ENCODE data around the gene ZBTB3. TPM values are rescaled to one million over a fixed set of nuclear protein-coding genes. Genes with fewer than 3 reads are reported as not detected.

The ZBTB3 gene
- total and polyA plus RNA-seq, 9 of the 15 experiments (the other 6 are each of a cell fraction or from before 2014, with no cell fraction given), result 1.9 to 10.0 (median 4.9) TPM

DNA sequence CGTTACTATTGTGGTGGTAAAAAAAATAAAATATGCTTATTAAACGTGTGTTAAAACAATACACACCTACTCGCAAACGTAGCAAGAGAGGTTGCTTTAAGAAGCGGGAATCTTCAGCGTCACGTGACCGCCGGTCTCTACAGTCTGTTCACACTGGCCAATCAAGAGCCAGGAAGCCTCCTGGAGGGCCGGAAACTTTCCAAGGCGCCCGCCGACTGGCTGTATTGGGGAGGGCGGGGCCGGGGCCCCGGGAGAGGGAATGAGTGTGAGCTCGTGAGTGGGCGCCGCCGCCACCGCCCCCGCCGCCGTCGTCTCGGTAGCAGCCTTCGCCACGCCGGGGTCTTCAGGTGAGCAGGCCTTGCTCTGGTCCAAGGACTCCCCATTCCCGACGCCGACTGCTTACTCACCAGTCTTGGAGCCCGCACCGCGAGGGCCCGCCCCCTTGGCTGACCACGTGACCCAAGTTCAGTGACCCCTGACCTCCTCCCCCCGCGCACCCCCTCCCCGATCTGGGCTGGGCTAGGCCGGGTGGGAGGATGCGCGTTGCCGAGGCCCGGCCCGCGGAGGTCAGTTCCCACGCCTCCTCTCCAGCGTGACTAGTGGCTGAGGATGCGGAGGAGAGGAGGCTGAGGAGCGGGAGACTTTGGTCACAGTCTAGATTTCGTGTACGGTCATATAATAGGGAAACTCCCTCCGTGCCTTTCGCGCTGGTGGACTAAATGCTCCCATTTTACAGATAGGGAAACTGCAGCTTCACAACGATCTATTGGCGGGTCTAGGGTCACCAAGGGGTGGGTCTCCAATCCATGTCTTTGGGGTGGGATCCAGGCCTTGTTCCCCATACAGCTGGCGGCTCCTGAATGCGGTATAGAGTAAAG lies 17.4 kb upstream of the ZBTB3 start, which contains the start of gene TAF6L (continued):
- TF ChIP-seq GTF2F1 (IDR thresholded peaks at IDR 0.05; ENCODE audit: low read depth, low read length) (no peak), SETDB1 (IDR thresholded peaks at IDR 0.05; ENCODE audit: low read length) (no peak), TBP (optimal IDR thresholded peaks at IDR 0.05; ENCODE audit: low read depth, low read length) (peak; percentile 43), HDAC1 (IDR thresholded peaks at IDR 0.05) (peak in 1 of 2 experiments; percentile 91; a peak in 2 of 4 replicates), ZBED1 (IDR thresholded peaks at IDR 0.05) (no peak), CEBPZ (IDR thresholded peaks at IDR 0.05; ENCODE audit: borderline replicate concordance, low read depth, low read length) (no peak), MEIS2 (IDR thresholded peaks at IDR 0.05; ENCODE audit: partially characterized antibody) (no peak), CTCFL (IDR thresholded peaks at IDR 0.05; ENCODE audit: borderline replicate concordance, insufficient read depth, low read depth, low read length, poor library complexity, severe bottlenecking) (no peak), CBX1 (IDR thresholded peaks at IDR 0.05; ENCODE audit: low read depth) (no peak), EP400 (IDR thresholded peaks at IDR 0.05) (peak; percentile 91), NCOA1 (IDR thresholded peaks at IDR 0.05; ENCODE audit: low read depth) (no peak), POLR2AphosphoS2 (IDR thresholded peaks at IDR 0.05; ENCODE audit: low read length) (peak; percentile 63; the same call in 1 of the 2 replicates), ZNF232 (CRISPR knock-in tag; IDR thresholded peaks at IDR 0.05) (no peak), RFX7 (CRISPR knock-in tag; IDR thresholded peaks at IDR 0.05) (no peak), CHCHD3 (CRISPR knock-in tag; IDR thresholded peaks at IDR 0.05) (no peak), FOXP1 (CRISPR knock-in tag; IDR thresholded peaks at IDR 0.05) (peak; percentile 79), MLLT1 (IDR thresholded peaks at IDR 0.05) (no peak), CREM (IDR thresholded peaks at IDR 0.05; ENCODE audit: low read depth) (peak; percentile 32), CBFA2T2 (conservative IDR thresholded peaks at IDR 0.05) (peak; percentile 92), L3MBTL2 (IDR thresholded peaks at IDR 0.05) (peak; percentile 85), ATF7 (IDR thresholded peaks at IDR 0.05) (peak; percentile 53; the same call in 1 of the 2 replicates)
- TF ChIP-seq, protein P1, sequence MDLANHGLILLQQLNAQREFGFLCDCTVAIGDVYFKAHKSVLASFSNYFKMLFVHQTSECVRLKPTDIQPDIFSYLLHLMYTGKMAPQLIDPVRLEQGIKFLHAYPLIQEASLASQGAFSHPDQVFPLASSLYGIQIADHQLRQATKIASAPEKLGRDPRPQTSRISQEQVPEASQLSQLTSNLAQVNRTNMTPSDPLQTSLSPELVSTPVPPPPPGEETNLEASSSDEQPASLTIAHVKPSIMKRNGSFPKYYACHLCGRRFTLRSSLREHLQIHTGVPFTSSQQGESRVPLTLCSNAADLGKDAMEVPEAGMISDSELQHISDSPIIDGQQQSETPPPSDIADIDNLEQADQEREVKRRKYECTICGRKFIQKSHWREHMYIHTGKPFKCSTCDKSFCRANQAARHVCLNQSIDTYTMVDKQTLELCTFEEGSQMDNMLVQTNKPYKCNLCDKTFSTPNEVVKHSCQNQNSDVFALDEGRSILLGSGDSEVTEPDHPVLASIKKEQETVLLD (IDR thresholded peaks at IDR 0.05), result peak; percentile 63; the same call in 1 of the 2 replicates

Data from K562 (cell line).